EH (cell line): ENCODE measurements around the gene EPB41.

Experiments used
- DNase-seq: peaks from one replicate; pipeline ENCODE4 v3.0.0-alpha.2; 2015; ENCODE audit warnings: low read depth

The EPB41 gene

GRCh38 chr1:28914228-28915030 lies at the start of gene EPB41:
Gene EPB41 (plus strand): TSS chr1:28914569. CDS start chr1:28987438, 72,869 bp downstream.
- peak; percentile 89 for DNase-seq

GRCh38 chr1:28864695-28865094 lies 49.7 kb upstream of the EPB41 start:
- DNase-seq, result no peak

- no peak for DNase-seq
Measured at GRCh38 chr1:28865997-28866650, 48.2 kb upstream of the EPB41 start.

GRCh38 chr1:28867850-28868249 lies 46.5 kb upstream of the EPB41 start:
- no peak for DNase-seq

GRCh38 chr1:28869952-28870351 lies 44.4 kb upstream of the EPB41 start:
- no peak for DNase-seq

- no peak for DNase-seq
Measured at GRCh38 chr1:28871631-28872401, 42.6 kb upstream of the EPB41 start.

- peak; percentile 21 for DNase-seq
Measured at GRCh38 chr1:28875134-28875533, 39.2 kb upstream of the EPB41 start.

- DNase-seq, result peak; percentile 74
Measured at GRCh38 chr1:28877132-28877781, 37.1 kb upstream of the EPB41 start.

GRCh38 chr1:28878796-28879195 lies 35.6 kb upstream of the EPB41 start:
- no peak for DNase-seq

- peak; percentile 88 for DNase-seq
Measured at GRCh38 chr1:28882009-28882628, 32.2 kb upstream of the EPB41 start.

- DNase-seq, result no peak
Measured at GRCh38 chr1:28883242-28883616, 31.1 kb upstream of the EPB41 start.

GRCh38 chr1:28885472-28885877 lies 28.9 kb upstream of the EPB41 start:
- no peak for DNase-seq

GRCh38 chr1:28885977-28886730 lies 28.2 kb upstream of the EPB41 start:
- no peak for DNase-seq

GRCh38 chr1:28886731-28887418 lies 27.5 kb upstream of the EPB41 start:
- peak; percentile 75 for DNase-seq

GRCh38 chr1:28887419-28887834 lies 26.9 kb upstream of the EPB41 start:
- DNase-seq, result peak; percentile 14

GRCh38 chr1:28887835-28888682 lies 26.3 kb upstream of the EPB41 start:
- no peak for DNase-seq

- DNase-seq, result no peak
Measured at GRCh38 chr1:28888915-28889314, 25.5 kb upstream of the EPB41 start.

GRCh38 chr1:28889357-28889756 lies 25.0 kb upstream of the EPB41 start:
- DNase-seq, result no peak

GRCh38 chr1:28890435-28890834 lies 23.9 kb upstream of the EPB41 start:
- no peak for DNase-seq
